NCI-H345 treated with DMSO at 0.1 percent for 48 hours (cell line): ENCODE measurements around the gene SYCE1L.
A peak's percentile ranks its signal among the peaks of the same experiment; 100 is the strongest.

Source experiments
- DNase-seq: peaks from one replicate; lab custom pipeline; 2025; ENCODE audit not compliant: unreplicated experiment; lab: John Stamatoyannopoulos, UW

SYCE1L gene

GRCh38 chr16:77195411-77195810 is 3.8 kb upstream of the SYCE1L start:
- DNase-seq = no peak

- no peak for DNase-seq
Measured at GRCh38 chr16:77197747-77198146, 1.5 kb upstream of the SYCE1L start.

- DNase-seq = no peak
Measured at GRCh38 chr16:77206533-77206932, 7.3 kb downstream of the SYCE1L start.

GRCh38 chr16:77207030-77207429 is 7.8 kb downstream of the SYCE1L start:
- no peak for DNase-seq

GRCh38 chr16:77208382-77208781 is 9.2 kb downstream of the SYCE1L start:
- DNase-seq = no peak

GRCh38 chr16:77211880-77212740 is 12.9 kb downstream of the SYCE1L start:
- DNase-seq = peak; percentile 51

- peak; percentile 22 for DNase-seq
Measured at GRCh38 chr16:77212741-77213541, 13.7 kb downstream of the SYCE1L start.

- DNase-seq = no peak
Measured at GRCh38 chr16:77213542-77214106, 14.4 kb downstream of the SYCE1L start.

GRCh38 chr16:77214411-77215138 is 15.4 kb downstream of the SYCE1L start:
- no peak for DNase-seq

GRCh38 chr16:77219437-77219836 is 20.2 kb downstream of the SYCE1L start:
- no peak for DNase-seq

- DNase-seq = no peak
Measured at GRCh38 chr16:77220427-77220826, 21.2 kb downstream of the SYCE1L start.

- DNase-seq = no peak
Measured at GRCh38 chr16:77221482-77221881, 22.3 kb downstream of the SYCE1L start.

GRCh38 chr16:77223184-77223583 is 24.0 kb downstream of the SYCE1L start:
- DNase-seq = no peak

GRCh38 chr16:77225182-77225581 is 26.0 kb downstream of the SYCE1L start:
- no peak for DNase-seq

- no peak for DNase-seq
Measured at GRCh38 chr16:77227745-77228144, 28.5 kb downstream of the SYCE1L start.

- DNase-seq = no peak
Measured at GRCh38 chr16:77231047-77231446, 31.8 kb downstream of the SYCE1L start.

- no peak for DNase-seq
Measured at GRCh38 chr16:77233799-77234519, 34.8 kb downstream of the SYCE1L start.

GRCh38 chr16:77234611-77235010 is 35.4 kb downstream of the SYCE1L start:
- no peak for DNase-seq

GRCh38 chr16:77236063-77236511 is 36.9 kb downstream of the SYCE1L start:
- peak; percentile 51 for DNase-seq

GRCh38 chr16:77238593-77238992 is 39.4 kb downstream of the SYCE1L start:
- DNase-seq = peak; percentile 52
